K562 (cell line): ENCODE data around the gene ZNF597. TPM values are rescaled to one million over a fixed set of nuclear protein-coding genes. Genes with fewer than 3 reads are reported as not detected.
A peak's percentile ranks its signal among the peaks of the same experiment; 100 is the strongest.

Experiments
- ATAC-seq: fragments of 200-7000 bp; cut with Tn5 transposase; 3 replicates; pipeline ENCODE4 v1.9.1; 2020; ENCODE audit warnings: moderate library complexity
- BruUV-seq: library from RNA; stranded (reverse); fragments of 400-500 nt; replicated peaks from 2 replicates; lab custom pipeline; 2021; lab: Mats Ljungman, UMichigan
- CTCF ChIA-PET: fragments of 300-600 bp; formaldehyde crosslinking; extraction: SDS; loops from one replicate; lab custom pipeline; 2021; ENCODE audit warnings: low intra/inter-chr PET ratio; lab: Yijun Ruan, JAX
- POLR2A ChIA-PET: fragments of 300-600, 350-650 bp; sonication (Branson Sonifier 250); formaldehyde crosslinking; extraction: SDS; loops from one replicate; lab custom pipeline; 2021; ENCODE audit warnings: antibody characterized with exemption, inconsistent platforms; lab: Yijun Ruan, JAX
- DNase-seq, 4 experiments: peaks; one replicate each; pipeline versions ENCODE4 v3.0.0 to v3.0.0-alpha.2; 2011 to 2018; ENCODE audit warnings: low spot score in 3 of 4, mixed read lengths in 3 of 4; ENCODE audit errors: extremely low read depth in 1 of 4
- FAIRE-seq: peaks from 2 replicates; lab custom pipeline; 2011; peaks lifted over from hg19 to GRCh38; lab: Jason Lieb, UNC
- H2AFZ ChIP-seq: 2 replicates; pipeline ENCODE4 v1.6.0; 2011; ENCODE audit warnings: low read depth, low read length, control low read depth, inconsistent platforms
- H3K27ac ChIP-seq: fragments of 200-600 bp; 3 replicates; pipeline ENCODE4 v1.8.0; 2011; ENCODE audit warnings: low read depth, mild to moderate bottlenecking, control low read depth, inconsistent platforms, low read length, moderate library complexity, mixed read lengths; ENCODE audit errors: extremely low read depth
- H3K27me3 ChIP-seq, 2 experiments: fragments of 300-600 bp in 1 of 2; 2 replicates in 1 of 2; 3 replicates in 1 of 2; pipeline versions ENCODE4 v1.6.0 to v1.8.0; 2011; ENCODE audit warnings: inconsistent platforms in 2 of 2, low read length in 2 of 2, mild to moderate bottlenecking in 1 of 2, mixed read lengths in 1 of 2, moderate library complexity in 1 of 2; ENCODE audit not compliant: control insufficient read depth in 2 of 2, insufficient read depth in 2 of 2
- H3K36me3 ChIP-seq: fragments of 300-600 bp; 3 replicates; pipeline ENCODE4 v1.8.0; 2011; ENCODE audit warnings: mild to moderate bottlenecking, low read length, inconsistent platforms; ENCODE audit not compliant: control insufficient read depth, insufficient read depth
- H3K4me1 ChIP-seq, 2 experiments: fragments of 200-600 bp in 1 of 2; replicated peaks in 1 of 2; 2 replicates in 1 of 2; 3 replicates in 1 of 2; pipeline versions ENCODE4 v1.5.1 to v1.8.0; 2011; ENCODE audit warnings: inconsistent platforms in 2 of 2, low read length in 2 of 2, mild to moderate bottlenecking in 1 of 2, mixed read lengths in 1 of 2, moderate library complexity in 1 of 2; ENCODE audit not compliant: control insufficient read depth in 2 of 2, insufficient read depth in 2 of 2
- H3K4me2 ChIP-seq: 2 replicates; pipeline ENCODE4 v1.6.1; 2011; ENCODE audit warnings: low read length, control low read depth, inconsistent platforms, mixed read lengths; ENCODE audit not compliant: insufficient read depth
- H3K4me3 ChIP-seq: fragments of 200-600 bp; sonication (generic), shearing (Covaris generic); 2 replicates; pipeline ENCODE4 v1.5.1; 2016; ENCODE audit warnings: control low read depth, inconsistent platforms
- H3K79me2 ChIP-seq: fragments of 200-600 bp; 3 replicates; pipeline ENCODE4 v1.8.0; 2011; ENCODE audit warnings: low read length, inconsistent platforms; ENCODE audit not compliant: control insufficient read depth, insufficient read depth
- H3K9ac ChIP-seq, 2 experiments: 2 replicates each; pipeline versions ENCODE4 v1.6.0 to v1.6.1; 2011; ENCODE audit warnings: low read depth in 2 of 2, low read length in 2 of 2, control low read depth in 1 of 2, inconsistent platforms in 1 of 2, mild to moderate bottlenecking in 1 of 2, mixed read lengths in 1 of 2; ENCODE audit not compliant: insufficient read depth in 1 of 2
- H3K9me1 ChIP-seq: one replicate; pipeline ENCODE4 v1.6.0; 2011; ENCODE audit warnings: inconsistent platforms, mild to moderate bottlenecking, low read length, moderate library complexity; ENCODE audit not compliant: control insufficient read depth, insufficient read depth
- H3K9me3 ChIP-seq: replicated peaks from 2 replicates; pipeline ENCODE4 v1.5.1; 2011; ENCODE audit warnings: low read depth, low read length, inconsistent platforms; ENCODE audit not compliant: control insufficient read depth, insufficient read depth
- H4K20me1 ChIP-seq: replicated peaks from 2 replicates; pipeline ENCODE4 v1.6.1; 2011; ENCODE audit warnings: low read length, inconsistent platforms, mixed read lengths; ENCODE audit not compliant: control insufficient read depth, insufficient read depth
- KLF16 ChIP-seq: IDR thresholded peaks from 2 replicates; pipeline ENCODE4 v1.6.1; 2016; ENCODE audit warnings: antibody characterized with exemption
- POLR2G ChIP-seq: fragments of 200-400 bp; formaldehyde crosslinking; IDR thresholded peaks from 2 replicates; pipeline ENCODE4 v1.6.1; 2017; ENCODE audit warnings: low read depth, mild to moderate bottlenecking, antibody characterized with exemption, low read length, moderate library complexity
- SUPT5H ChIP-seq: fragments of 450-650 bp; IDR thresholded peaks from 2 replicates; pipeline ENCODE4 v1.6.1; 2016
- TCF7L2 ChIP-seq: fragments of 150-350 bp; IDR thresholded peaks from 2 replicates; pipeline ENCODE4 v1.6.1; 2016; ENCODE audit warnings: low read depth, mild to moderate bottlenecking, low read length, moderate library complexity
- ZFPM2 ChIP-seq: fragments of 250-450 bp; sonication (Bioruptor Pico); IDR thresholded peaks from 2 replicates; pipeline ENCODE4 v1.5.1; 2022; ENCODE audit warnings: mild to moderate bottlenecking
- ZNF436 ChIP-seq: fragments of 250-450, 450-650 bp; sonication (Bioruptor Pico); formaldehyde crosslinking; IDR thresholded peaks from 2 replicates; pipeline ENCODE4 v1.7.0; 2020; ENCODE audit warnings: mild to moderate bottlenecking
- WGBS: fragments of 100-300 bp; shearing (Covaris generic); methylation state at CpG from one replicate; pipeline ENCODE4 v1.1.6; 2016; ENCODE audit warnings: low coverage, mixed read lengths; ENCODE audit not compliant: insufficient coverage; ENCODE audit errors: missing lambda C conversion rate; 5-methylcytosine and 5-hydroxymethylcytosine counted together
- in situ Hi-C: fragments of 300-500 bp; cut with MboI; formaldehyde crosslinking; loops from 4 replicates; pipeline ENCODE4 v1.15.0; 2018; ENCODE audit warnings: inconsistent platforms, mixed read lengths
- intact Hi-C: fragments of 100-400 bp; cut with micrococcal nuclease; formaldehyde crosslinking; loops from 2 replicates; pipeline ENCODE4 v1.14.2; 2022
- polyA plus RNA-seq, 8 experiments: library from polyadenylated mRNA; depleted of rRNA in 4 of 8; stranded (reverse) in 5 of 8; unstranded in 3 of 8; fragments of >200 nt; fragmentation: Nextera tagmentation in 2 of 8; fragmentation: Illumina TruSeq in 1 of 8; extraction: Ambion mirVana in 2 of 8; extraction: Trizol in 1 of 8; gene quantifications; 2 replicates each; pipeline versions ENCODE4 v1.2.1 to v1.2.3, GENCODE V29; 2011 to 2014; ENCODE audit warnings: inconsistent platforms in 1 of 8, missing spikeins in 1 of 8
- total RNA-seq, 7 experiments: library from RNA; depleted of rRNA in 6 of 7; stranded (reverse); fragments of >200 nt in 6 of 7; fragmentation: Illumina TruSeq in 2 of 7; extraction: Trizol in 2 of 7; gene quantifications; 2 replicates each; pipeline versions ENCODE4 v1.2.1 to v1.2.3, GENCODE V29; 2011 to 2021; ENCODE audit warnings: low replicate concordance in 1 of 7
- TF ChIP-seq, protein P1 (sequence below): fragments of 250-450 bp; sonication (Bioruptor Pico); IDR thresholded peaks from 2 replicates; pipeline ENCODE4 v1.4.0; 2020
- TF ChIP-seq, protein P2 (sequence below): fragments of 450-650 bp; IDR thresholded peaks from 2 replicates; pipeline ENCODE4 v1.6.1; 2017; ENCODE audit warnings: mild to moderate bottlenecking, moderate library complexity

The ZNF597 gene
- total and polyA plus RNA-seq, 9 of the 15 experiments (the other 6 are each of a cell fraction or from before 2014, with no cell fraction given) = 0.14 to 0.68 (median 0.42) TPM

DNA sequence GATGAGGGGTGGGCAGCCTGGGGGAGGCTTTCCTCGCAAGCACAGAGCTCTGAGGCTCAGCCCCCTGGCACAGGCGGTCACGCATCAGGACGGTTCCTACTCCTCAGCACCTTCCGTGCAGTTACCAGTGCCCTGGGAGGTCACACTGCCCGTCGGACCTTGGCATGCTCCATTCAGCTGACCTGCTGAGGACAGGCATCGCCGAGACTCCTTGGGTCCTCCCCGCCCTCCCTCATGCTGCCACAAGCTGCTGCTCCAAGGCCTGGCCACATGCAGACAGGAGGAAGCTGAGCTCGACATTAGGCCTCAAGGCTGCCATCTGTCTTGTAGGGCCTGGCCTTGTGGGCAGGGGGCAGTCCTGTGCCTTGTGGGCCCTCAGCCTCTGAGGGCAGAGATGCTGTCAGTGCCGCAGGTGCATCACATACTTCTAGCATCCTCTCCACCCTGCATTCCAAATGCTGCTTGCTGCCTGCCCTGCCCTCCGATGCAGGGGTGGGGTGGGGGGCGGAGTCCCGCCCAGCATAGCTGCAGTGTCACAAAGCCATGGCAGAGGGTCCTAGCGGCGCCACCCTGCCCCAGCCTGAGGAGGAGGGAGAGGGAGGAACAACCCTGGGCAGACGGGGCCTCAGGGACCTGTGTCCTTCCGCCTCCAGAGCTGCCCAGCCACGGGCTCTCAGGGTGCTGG is 42.7 kb upstream of the ZNF597 start (continued):
- TF ChIP-seq SUPT5H = peak; percentile 38; the same call in 1 of the 2 replicates
- TF ChIP-seq ZNF436 (CRISPR knock-in tag) = no peak
- TF ChIP-seq, protein P1, sequence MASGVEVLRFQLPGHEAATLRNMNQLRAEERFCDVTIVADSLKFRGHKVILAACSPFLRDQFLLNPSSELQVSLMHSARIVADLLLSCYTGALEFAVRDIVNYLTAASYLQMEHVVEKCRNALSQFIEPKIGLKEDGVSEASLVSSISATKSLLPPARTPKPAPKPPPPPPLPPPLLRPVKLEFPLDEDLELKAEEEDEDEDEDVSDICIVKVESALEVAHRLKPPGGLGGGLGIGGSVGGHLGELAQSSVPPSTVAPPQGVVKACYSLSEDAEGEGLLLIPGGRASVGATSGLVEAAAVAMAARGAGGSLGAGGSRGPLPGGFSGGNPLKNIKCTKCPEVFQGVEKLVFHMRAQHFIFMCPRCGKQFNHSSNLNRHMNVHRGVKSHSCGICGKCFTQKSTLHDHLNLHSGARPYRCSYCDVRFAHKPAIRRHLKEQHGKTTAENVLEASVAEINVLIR (CRISPR knock-in tag) = no peak

DNA sequence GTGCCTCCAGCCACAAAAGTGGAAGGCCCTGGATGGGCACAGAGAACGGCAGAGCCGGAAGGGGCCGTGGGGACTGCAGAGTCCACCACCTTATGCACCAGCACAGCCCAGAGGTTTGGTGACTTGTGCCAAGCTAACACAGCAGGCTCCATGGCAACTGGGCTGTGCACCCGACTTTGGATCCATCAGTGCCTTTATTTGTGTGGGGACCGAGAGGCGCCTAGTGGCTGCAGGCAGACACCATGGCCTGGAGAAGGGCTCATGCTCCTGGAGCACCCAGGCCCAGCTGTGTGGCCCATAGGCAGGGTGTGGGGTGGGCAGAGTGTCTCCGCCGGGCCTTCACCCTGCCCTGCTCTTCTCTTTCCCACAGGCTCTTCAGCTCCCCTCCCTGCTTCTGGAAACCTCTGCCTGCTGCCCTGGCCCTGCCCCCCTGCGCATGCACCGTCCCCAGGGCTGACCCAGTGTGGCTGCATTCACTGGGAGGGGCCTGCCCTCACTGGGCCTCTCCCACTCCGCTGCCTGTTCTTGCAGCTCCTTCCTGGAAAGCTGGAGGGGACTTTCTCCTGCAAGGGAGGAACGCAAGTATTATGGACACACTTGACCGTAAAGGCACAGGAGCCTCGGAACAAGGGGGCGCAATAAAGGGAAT is 41.9 kb upstream of the ZNF597 start:
- no peak overlapping the region for H3K9ac ChIP-seq
- in situ Hi-C loops = no loop called here
- ChIA-PET POLR2A (no interaction called here), CTCF (no interaction called here)
- DNase-seq (no peak), FAIRE-seq (no peak), ATAC-seq (no peak)
- no peak overlapping the region for H3K4me3 ChIP-seq
- H3K4me1 ChIP-seq = peaks cover 7 to 47% of the 10 kb centered on the region in 2 experiments; a peak in 4 of 5 replicates
- no peaks in the 10 kb centered on the region; the same call in 1 of the 2 replicates for H4K20me1 ChIP-seq
- H3K4me2 ChIP-seq = no peak overlapping the region
- H3K27me3 ChIP-seq = no peaks in the 10 kb centered on the region
- WGBS = 74% methylated on average over 8 of the region's 15 CpGs
- BruUV-seq = TSS peak; percentile 18
- H3K79me2 ChIP-seq = no peaks in the 10 kb centered on the region
- TF ChIP-seq TCF7L2 (no peak), POLR2G (peak; percentile 6; the same call in 1 of the 2 replicates), KLF16 (no peak), ZFPM2 (CRISPR knock-in tag) (no peak)
- TF ChIP-seq, protein P2, sequence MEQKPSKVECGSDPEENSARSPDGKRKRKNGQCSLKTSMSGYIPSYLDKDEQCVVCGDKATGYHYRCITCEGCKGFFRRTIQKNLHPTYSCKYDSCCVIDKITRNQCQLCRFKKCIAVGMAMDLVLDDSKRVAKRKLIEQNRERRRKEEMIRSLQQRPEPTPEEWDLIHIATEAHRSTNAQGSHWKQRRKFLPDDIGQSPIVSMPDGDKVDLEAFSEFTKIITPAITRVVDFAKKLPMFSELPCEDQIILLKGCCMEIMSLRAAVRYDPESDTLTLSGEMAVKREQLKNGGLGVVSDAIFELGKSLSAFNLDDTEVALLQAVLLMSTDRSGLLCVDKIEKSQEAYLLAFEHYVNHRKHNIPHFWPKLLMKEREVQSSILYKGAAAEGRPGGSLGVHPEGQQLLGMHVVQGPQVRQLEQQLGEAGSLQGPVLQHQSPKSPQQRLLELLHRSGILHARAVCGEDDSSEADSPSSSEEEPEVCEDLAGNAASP = no peak
- no peak overlapping the region for H3K27ac ChIP-seq
- H3K9me1 ChIP-seq = peaks cover 7% of the 10 kb centered on the region
- H3K36me3 ChIP-seq = peaks cover 55% of the 10 kb centered on the region
- H2AFZ ChIP-seq = no peak overlapping the region
- intact Hi-C loops = no loop called here
- H3K9me3 ChIP-seq = no peaks in the 10 kb centered on the region
